Neuron (in vitro differentiated cells): ENCODE data around the gene YPEL4.
A peak's percentile ranks its signal among the peaks of the same experiment; 100 is the strongest.

Experiments
- H2AFZ ChIP-seq: one replicate; pipeline ENCODE4 v1.6.1; 2013; ENCODE audit warnings: low read depth, mild to moderate bottlenecking, inconsistent platforms, low read length, moderate library complexity
- H3K27me3 ChIP-seq: one replicate; pipeline ENCODE4 v1.6.1; 2013; ENCODE audit warnings: low read length; ENCODE audit not compliant: insufficient read depth
- H3K36me3 ChIP-seq: one replicate; pipeline ENCODE4 v1.6.1; 2013; ENCODE audit warnings: low read length; ENCODE audit not compliant: insufficient read depth
- H3K4me1 ChIP-seq: one replicate; pipeline ENCODE4 v1.6.1; 2013; ENCODE audit warnings: low read length; ENCODE audit not compliant: insufficient read depth
- H3K4me3 ChIP-seq: 2 replicates; pipeline ENCODE4 v1.5.1; 2013; ENCODE audit warnings: mild to moderate bottlenecking, low read length, moderate library complexity
- H3K9me3 ChIP-seq: one replicate; pipeline ENCODE4 v1.6.1; 2013; ENCODE audit warnings: low read length

Gene YPEL4

DNA sequence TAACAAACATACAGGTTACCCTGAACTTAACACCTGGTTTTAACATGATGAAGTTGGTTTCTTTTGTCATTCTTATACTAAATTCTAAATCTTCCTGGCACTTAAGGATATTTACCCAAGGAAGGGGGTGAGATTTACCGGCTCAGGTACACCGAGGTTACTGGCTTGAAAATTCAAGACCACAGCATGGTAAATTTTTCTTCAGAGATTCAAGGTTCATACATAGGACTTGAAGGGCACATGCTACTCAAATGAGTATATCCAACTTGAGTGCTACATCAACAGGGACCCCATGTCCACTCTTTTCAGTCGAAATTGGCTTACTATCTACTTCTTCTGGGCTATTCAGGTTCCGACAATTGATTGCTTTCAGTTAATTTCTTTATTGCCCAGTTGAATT, 39.5 kb downstream of the YPEL4 start:
- Histone ChIP-seq H2AFZ (no peak overlapping the region), H3K36me3 (peaks cover 67% of the 10 kb centered on the region), H3K4me1 (no peaks in the 10 kb centered on the region), H3K27me3 (no peaks in the 10 kb centered on the region), H3K9me3 (no peaks in the 10 kb centered on the region), H3K4me3 (no peak overlapping the region)

DNA sequence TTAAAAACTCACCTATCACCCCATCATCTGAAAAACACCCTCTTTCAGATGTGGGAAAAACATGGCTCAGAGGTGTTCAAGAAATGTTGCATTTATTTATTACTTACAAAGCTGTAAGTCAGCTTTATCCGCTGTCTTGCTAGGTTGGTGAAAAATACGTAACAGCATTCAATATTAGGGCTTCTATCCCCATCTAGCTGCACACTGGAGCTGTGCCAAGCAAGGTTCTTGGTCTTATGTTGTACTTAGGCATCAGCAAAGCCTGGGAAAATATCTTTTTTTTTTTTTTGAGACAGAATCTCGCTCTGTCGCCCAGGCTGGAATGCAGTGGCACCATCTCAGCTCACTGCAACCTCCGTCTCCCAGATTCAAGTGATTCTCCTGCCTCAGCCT, 44.7 kb downstream of the YPEL4 start:
- Histone ChIP-seq H2AFZ (no peak overlapping the region), H3K4me1 (peaks cover 3% of the 10 kb centered on the region), H3K4me3 (no peak overlapping the region), H3K36me3 (peaks cover 27% of the 10 kb centered on the region), H3K9me3 (no peaks in the 10 kb centered on the region), H3K27me3 (no peaks in the 10 kb centered on the region)

DNA sequence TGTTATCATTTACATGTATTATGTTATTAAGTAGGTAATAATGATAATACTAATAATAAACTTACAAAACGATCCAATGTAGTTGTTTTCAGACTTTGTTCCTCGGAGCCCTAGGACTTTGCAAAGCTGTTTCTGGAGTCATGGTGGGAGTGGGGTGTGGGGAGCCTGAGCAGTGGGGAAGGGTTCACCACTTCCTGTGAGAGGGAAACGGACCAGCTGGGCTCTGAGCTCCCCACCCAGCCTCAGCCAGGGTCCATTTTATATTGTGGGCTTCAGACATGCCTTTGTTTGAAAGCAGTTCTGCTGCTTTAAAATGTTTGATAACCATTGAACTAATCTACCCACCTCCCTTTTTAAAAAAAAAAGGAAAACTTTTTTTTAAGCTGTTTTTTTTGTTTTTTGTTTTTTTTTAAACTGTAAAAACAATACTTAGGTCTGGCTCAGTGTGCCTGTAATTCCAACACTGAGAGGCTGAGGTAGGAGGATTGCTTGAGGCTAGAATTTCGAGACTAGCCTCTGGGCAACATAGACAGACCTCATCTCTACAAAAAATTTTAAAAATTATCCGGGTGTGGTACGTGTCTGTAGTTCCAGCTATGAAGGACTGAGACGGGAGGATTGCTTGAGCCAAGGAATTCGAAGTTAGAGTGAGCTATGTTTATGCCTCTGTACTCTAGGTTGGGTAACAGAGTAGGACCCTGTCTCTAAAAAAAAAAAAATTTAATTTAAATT, 45.2 kb downstream of the YPEL4 start:
- Histone ChIP-seq H2AFZ (no peak overlapping the region), H3K27me3 (no peaks in the 10 kb centered on the region), H3K4me3 (no peak overlapping the region), H3K9me3 (no peaks in the 10 kb centered on the region), H3K36me3 (peaks cover 23% of the 10 kb centered on the region), H3K4me1 (peaks cover 6% of the 10 kb centered on the region)

DNA sequence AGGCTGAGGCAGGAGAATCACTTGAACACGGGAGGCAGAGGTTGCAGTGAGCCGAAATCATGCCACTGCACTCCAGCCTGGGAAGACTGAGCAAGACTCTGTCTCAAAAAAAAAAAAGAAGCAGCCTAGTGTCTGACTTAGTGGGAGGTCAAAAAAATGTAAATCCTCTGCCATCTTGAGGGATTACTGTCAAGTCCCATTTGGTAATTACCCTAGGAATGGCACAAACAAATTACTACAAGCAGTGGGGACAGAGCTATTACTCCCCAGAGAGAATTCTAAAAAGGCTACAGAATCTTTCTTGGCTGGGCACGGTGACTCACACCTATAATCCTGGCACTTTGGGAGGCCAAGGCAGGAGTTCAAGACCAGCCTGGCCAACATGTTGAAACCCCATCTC, 48.4 kb downstream of the YPEL4 start:
- Histone ChIP-seq H3K4me3 (no peak overlapping the region), H2AFZ (no peak overlapping the region), H3K27me3 (no peaks in the 10 kb centered on the region), H3K4me1 (peaks cover 29% of the 10 kb centered on the region), H3K36me3 (peaks cover 12% of the 10 kb centered on the region), H3K9me3 (no peaks in the 10 kb centered on the region)

DNA sequence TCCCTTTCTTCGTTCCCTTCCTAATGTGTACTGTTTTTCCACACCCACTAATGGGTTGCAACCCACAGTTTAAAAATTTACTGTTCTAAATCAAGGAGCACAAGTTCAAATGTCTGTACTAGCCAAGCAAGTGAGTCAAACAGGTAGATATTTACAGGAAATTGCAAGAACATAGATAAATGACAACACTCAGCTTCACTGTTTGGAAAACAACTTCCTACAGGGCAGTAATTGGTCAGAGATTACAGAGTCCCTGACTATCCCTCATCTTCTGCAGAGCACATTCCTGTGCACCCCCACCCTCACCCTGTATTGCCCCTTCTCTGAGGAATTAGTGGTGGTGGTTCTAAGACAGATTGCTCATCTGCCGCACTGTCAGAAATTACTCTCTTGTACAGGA, 50.3 kb downstream of the YPEL4 start:
- no peaks in the 10 kb centered on the region for H3K27me3 ChIP-seq
- peaks cover 5% of the 10 kb centered on the region for H3K36me3 ChIP-seq
- no peaks in the 10 kb centered on the region for H3K9me3 ChIP-seq
- no peak overlapping the region for H2AFZ ChIP-seq
- H3K4me1 ChIP-seq: peaks cover 40% of the 10 kb centered on the region
- peak overlapping the region; percentile 49 for H3K4me3 ChIP-seq

DNA sequence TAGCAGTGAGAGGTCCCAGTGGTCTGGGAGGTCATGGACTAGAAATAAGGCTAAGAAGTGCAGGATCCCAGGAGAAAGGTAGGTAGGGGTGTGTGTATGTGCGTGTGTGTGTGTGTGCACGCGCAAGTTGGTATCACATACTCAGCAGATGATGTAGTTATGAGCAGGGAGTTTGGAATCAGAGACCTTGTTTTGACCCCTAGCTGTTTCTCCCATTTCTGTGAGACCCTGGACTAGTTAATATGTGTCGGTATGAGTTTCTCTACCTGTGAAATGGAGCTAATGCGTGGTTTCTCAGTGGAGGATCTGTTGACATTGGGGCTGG, 50.9 kb downstream of the YPEL4 start:
- peaks cover 5% of the 10 kb centered on the region for H3K36me3 ChIP-seq
- no peak overlapping the region for H2AFZ ChIP-seq
- H3K4me3 ChIP-seq: peak overlapping the region; percentile 49
- no peaks in the 10 kb centered on the region for H3K9me3 ChIP-seq
- no peaks in the 10 kb centered on the region for H3K27me3 ChIP-seq
- H3K4me1 ChIP-seq: peaks cover 38% of the 10 kb centered on the region

DNA sequence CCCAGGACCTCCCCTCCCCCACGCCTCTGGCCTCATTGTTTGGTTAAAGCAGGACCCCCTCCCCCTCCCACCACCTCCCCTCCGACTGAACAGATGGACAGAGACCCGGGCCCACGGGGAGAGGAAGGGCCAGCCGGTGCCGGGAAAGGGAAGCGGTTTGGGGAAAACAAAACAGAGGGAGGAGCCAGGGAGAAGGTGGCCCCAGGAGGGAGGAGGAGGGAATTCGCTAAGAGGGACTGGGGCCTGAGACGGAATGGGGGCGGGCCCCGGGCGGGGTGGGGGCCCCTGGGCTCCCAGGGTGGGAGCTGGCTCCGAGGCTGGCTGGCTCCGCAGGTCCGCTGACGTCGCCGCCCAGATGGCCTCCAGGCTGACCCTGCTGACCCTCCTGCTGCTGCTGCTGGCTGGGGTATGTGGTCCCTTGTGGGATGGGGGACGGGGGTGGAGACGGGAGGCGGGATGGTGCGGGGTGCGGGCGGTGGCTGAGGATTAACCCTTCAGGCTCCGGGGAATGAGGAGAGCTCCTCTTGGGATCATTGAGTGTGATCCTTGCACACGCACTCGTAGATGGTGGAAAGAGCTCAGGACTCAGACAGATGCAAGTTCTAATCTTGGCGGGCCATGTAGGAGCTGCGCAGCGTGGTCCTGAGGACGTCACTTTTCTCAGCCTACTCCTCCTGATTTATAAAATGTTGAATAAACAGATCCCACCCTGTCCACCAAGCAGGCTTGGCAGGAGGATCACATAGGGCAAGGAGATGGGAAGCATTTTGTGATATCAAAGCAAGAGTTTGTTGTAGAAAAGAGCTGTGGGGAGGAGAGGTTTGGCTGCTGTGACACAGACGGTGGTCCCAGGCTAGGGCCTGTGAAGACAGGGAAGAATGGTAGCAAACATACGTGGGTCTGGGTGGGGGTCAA, 51.5 kb downstream of the YPEL4 start:
- peaks cover 5% of the 10 kb centered on the region for H3K36me3 ChIP-seq
- H3K9me3 ChIP-seq: no peaks in the 10 kb centered on the region
- H2AFZ ChIP-seq: no peak overlapping the region
- no peaks in the 10 kb centered on the region for H3K27me3 ChIP-seq
- peaks cover 38% of the 10 kb centered on the region for H3K4me1 ChIP-seq
- peak overlapping the region; percentile 49 for H3K4me3 ChIP-seq

DNA sequence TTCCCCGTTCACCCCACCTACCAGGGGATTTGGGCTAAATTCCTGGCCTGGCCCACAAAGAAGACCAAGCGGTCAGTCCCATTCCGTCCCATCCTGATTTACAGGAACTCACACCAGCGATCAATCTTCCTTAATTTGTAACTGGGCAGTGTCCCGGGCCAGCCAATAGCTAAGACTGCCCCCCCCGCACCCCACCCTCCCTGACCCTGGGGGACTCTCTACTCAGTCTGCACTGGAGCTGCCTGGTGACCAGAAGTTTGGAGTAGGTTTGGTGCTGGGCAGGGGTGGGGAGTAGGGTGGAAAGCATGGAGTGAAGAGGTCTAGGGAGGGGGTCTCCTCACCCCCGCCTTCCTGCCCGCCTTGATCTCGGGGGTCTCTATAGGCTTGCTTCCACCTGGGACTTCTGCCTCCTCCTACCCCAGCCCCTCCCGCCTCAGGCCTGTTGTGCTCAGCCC, 52.2 kb downstream of the YPEL4 start, which contains the start of gene SERPING1:
Gene SERPING1 (plus strand): TSS at position 225 of the 455 bp plus-strand sequence. CDS start 586 bp downstream, outside the sequence.
- Histone ChIP-seq H3K27me3 (no peaks in the 10 kb centered on the region), H3K4me1 (peaks cover 38% of the 10 kb centered on the region), H3K36me3 (peaks cover 3% of the 10 kb centered on the region), H3K4me3 (peak within 1 kb of the TSS; percentile 49), H3K9me3 (no peaks in the 10 kb centered on the region), H2AFZ (no peak within 1 kb of the TSS)

DNA sequence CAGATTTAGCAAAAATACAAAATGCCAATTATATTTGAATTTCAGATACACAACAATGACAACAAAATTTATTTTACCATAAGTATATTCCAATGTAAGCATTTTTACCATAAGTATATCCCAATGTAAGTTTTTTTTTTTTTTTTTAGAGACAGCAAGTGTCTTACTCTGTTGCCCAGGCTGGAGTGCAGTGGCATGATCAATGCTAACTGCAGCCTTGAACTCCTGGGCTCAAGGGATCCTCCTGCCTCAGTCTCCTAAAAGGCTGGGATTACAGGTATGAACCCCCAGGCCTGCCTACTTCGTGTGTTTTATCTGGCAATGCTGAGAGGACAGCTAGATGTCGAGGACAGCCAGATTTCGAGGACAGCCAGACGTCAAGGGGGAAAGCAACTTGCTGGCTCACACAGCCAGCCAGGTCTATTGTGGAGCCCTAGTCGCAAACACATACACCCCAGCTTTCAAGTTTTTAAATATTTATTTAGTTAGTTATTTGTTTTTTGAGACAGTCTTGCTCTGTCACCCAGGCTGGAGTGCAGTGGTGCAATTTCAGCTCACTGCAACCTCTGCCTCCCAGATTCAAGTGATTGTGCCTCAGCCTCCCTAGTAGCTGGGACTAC, 53.3 kb downstream of the YPEL4 start:
- Histone ChIP-seq H3K4me1 (peaks cover 38% of the 10 kb centered on the region), H3K4me3 (no peak overlapping the region)

More for the DNA sequence above, 53.3 kb downstream of the YPEL4 start:
- Histone ChIP-seq H2AFZ (no peak overlapping the region), H3K27me3 (no peaks in the 10 kb centered on the region), H3K9me3 (no peaks in the 10 kb centered on the region), H3K36me3 (peaks cover 3% of the 10 kb centered on the region)
